HG03139 (cell line): ENCODE measurements around the gene CMSS1.

Source experiments
- ATAC-seq: cut with Tn5 transposase; IDR thresholded peaks from one replicate; pipeline ENCODE4 v1.9.1; 2021; ENCODE audit not compliant: unreplicated experiment

CMSS1 gene

DNA sequence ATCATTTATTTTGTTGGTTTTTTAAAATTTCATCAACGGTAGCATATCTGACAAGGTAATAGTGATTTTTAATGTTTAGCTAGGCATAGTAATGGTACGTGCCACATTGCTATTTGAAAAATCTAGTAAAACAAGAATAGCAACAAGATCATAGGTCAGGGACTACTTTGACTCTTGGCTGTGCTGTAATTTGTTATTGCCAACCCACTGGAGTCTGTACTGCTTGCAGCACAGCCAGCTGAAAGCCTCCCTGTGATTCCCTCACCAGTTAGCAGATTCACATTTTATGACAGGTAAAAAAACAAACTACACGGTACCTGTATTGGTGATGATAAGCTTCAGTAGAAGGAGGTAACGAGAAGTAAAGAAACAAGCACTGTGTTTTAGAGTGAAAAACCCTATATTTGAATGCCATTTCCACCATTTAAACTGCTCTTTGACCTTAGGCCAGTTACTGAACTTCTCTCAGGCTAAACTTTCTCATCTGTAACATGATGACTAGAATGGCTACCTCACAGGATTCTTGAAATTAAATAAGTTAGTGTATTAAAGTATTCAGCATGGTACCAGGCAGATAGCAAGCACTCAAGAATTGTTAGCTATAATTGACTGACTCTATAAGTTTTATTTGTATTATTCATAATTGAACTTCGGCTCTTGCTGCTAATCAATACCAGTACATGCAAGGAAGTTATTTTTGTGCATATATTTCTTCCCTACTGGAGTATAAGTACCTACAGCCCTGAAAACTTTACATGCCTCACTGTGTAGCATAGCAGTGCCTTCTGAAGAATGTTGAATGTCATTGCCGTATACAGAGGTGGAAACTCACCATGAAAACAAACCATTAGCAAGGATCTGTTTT lies 280.5 kb downstream of the CMSS1 start:
- ATAC-seq: no peak

DNA sequence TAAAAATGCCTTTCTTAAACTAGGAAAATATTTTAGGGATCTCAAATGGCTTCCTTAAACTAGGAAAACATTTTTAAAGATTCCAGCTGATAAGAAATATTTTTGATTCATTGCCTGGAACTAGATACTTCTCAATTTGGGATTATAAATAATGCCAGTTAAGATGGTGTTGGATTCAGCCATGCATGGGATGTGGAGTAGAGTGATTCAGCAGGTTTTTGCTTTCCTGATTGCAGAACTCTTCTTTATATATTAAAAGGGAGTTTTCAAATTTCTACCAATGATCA lies 281.1 kb downstream of the CMSS1 start:
- ATAC-seq: no peak

GRCh38 chr3:100099621-100100020 lies 282.0 kb downstream of the CMSS1 start:
- ATAC-seq: no peak

DNA sequence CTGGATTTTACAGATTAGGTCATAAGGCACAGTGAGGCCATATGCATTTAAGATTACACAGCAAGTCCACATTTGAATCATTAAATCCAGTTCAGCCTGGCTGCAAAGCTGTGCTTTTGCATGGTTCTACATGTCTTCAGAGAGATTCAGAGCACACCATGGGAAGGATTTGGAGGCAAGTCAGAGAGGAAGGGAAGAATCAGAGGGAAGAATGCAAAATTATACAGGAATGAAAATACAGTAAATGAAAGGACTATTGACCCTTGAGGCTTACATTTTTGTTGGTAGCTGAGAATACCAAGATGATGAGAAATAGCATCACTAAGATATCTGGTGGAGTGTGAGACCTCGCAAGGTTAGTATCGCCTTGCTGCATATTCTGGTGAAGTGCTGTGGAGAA lies 282.8 kb downstream of the CMSS1 start:
- ATAC-seq: no peak

GRCh38 chr3:100102757-100103156 lies 285.1 kb downstream of the CMSS1 start:
- no peak for ATAC-seq

DNA sequence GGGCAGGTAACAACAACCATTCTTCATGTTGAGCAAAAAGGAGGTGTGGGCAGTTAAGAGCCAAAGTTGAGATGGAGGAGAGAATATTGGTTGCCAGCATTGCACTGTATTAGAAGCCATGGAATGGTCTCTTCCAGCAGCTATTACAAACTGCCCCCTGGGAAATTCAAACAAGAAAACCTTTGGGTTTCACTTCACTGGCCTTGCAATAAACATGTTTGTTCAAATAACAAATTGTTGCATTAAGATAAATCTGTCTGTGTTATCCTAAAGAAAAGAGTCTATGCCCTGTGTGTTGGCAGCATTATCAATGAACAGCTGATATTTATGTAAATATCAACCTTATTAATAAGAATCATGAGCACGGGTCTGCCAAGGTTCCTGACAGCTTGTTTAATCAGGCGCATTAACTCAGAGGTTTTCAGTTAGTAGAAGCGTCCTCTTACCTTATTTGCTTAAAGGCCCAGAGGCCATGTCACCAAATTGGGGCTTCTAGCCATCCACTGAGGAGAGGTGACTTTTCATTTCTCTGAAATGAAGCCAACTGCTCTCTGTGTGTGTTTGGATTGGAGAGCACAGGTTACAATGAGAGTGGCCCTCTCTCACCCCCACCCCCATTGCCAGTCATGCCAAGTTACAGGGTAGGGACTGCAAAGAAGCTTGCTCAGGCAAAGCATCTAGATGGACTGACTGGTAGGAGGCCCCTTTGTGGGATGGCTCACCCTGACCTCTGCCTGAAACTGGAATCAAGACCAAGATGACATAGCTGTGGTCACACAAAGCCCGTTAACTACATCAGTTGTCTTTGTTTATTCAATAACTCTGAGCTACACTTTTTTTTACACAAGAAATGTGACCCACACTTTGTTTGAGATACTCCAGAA lies 286.1 kb downstream of the CMSS1 start:
- ATAC-seq: peak; percentile 77

- peak; percentile 31 for ATAC-seq
These were observed 286.8 kb downstream of the CMSS1 start for GRCh38 chr3:100104442-100104798.

DNA sequence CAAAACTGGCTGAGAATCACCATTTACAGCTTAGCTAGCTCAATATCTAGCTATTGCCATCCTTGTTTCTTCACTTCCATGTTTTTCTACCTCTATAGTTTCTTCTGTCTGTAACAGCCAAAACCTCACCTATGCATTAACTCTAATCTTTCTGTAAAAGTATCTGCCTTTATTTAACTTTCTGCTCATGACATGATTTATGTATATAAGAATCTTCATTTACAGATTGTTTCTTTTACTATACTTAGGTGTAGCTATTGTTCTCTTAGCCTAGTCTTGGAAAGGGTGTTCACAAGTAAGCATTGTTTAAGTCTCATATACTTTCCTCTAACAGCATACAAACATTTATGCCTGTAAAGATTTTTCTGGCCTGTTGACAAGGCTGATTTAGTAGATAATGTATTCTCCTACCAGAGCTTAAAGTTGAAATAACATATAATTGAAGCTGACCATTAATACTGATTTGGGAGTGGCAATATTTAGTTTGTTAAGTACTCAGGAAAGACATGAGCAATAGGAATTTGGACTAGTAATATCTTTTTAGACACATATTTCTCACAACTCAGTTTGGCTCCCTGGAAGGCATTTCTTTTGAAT lies 287.3 kb downstream of the CMSS1 start:
- no peak for ATAC-seq

- ATAC-seq: peak; percentile 39
These were observed 287.8 kb downstream of the CMSS1 start for GRCh38 chr3:100105501-100105900.

- no peak for ATAC-seq
These were observed 288.4 kb downstream of the CMSS1 start for GRCh38 chr3:100106094-100106493.

GRCh38 chr3:100106531-100107141 lies 289.0 kb downstream of the CMSS1 start:
- no peak for ATAC-seq

GRCh38 chr3:100107221-100107814 lies 289.7 kb downstream of the CMSS1 start:
- no peak for ATAC-seq

GRCh38 chr3:100108464-100109079 lies 290.9 kb downstream of the CMSS1 start:
- ATAC-seq: no peak

GRCh38 chr3:100110162-100110561 lies 292.5 kb downstream of the CMSS1 start:
- ATAC-seq: no peak

GRCh38 chr3:100111728-100112127 lies 294.1 kb downstream of the CMSS1 start:
- no peak for ATAC-seq

GRCh38 chr3:100113723-100114412 lies 296.2 kb downstream of the CMSS1 start:
- no peak for ATAC-seq

DNA sequence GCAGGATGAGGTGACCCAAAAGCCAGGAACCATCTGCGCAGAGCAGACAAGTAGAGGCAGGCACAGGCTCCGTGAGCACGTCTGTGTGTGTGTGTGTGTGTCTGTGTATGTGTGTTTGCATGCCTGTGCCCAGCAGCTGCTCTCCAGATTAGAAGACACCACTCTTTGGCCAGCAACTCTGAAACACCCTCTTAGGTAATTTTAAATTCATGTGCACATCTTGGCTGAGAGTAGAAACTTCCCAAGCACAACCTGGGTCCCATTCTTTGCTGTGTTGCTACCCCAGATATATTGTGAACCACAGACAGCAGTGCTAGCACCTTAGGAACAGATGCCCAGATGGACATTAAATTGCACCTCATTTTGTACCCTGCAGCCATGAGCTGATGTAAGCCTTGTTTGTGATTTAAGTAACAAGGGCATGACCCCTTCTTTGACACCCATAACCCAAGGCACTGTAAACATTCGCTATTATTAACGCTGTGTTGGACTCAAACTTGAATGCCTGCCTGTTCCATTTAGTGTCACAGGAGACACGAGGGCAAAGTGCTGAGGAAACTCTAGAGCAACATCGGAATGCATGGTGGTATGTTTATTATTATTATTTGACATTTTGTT lies 296.9 kb downstream of the CMSS1 start, which contains the start of gene FILIP1L:
Gene FILIP1L, minus strand, starts transcription at position 89 of the 618 bp plus-strand sequence.
- no peak for ATAC-seq

- ATAC-seq: no peak
These were observed 299.4 kb downstream of the CMSS1 start for GRCh38 chr3:100117093-100117492.

DNA sequence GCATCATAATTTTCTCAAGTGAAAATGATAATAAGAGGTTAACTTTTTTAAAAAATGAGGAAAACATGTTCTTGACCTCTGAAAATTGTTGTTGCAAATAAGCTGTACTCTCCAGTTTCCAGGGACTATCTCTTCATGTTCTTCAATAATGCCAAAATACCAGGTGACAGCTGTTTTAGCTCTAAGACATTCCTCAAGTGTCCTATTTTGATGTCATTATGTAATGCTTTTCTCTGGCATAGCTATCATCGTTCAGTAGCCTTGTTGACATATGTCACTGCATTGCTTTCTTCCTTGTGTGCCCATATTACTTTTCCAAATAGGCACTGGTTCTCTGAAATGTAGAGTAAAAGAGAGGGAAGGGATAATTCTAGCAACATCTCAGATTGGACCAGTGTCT lies 302.4 kb downstream of the CMSS1 start:
- no peak for ATAC-seq
